Sciatic nerve (tissue), 2 donors: ENCODE results near the gene FEZ2. TPM values are rescaled to one million over a fixed set of nuclear protein-coding genes. Genes with fewer than 3 reads are reported as not detected.

ENCODE experiments used
- ATAC-seq: fragments of 200-7000 bp; cut with Tn5 transposase; one replicate; pipeline ENCODE4 v1.9.1; 2020; ENCODE audit warnings: mild to moderate bottlenecking, moderate library complexity
- DNase-seq: peaks from one replicate; pipeline ENCODE4 v3.0.0-alpha.2; 2020; ENCODE audit warnings: low spot score
- intact Hi-C: fragments of 100-400 bp; cut with DNase I; formaldehyde crosslinking; loops from one replicate; pipeline ENCODE4 v1.14.2; 2022
- total RNA-seq: library from RNA; stranded (reverse); fragmentation: NEBNext Ultra II Directional; extraction: Animal tissue kit (Norgen Biotek cat#: 25700); gene quantifications from one replicate; pipeline ENCODE4 v1.2.1, GENCODE V29; 2021
- donor health status: DM: no; HTN: no; CAD: no.
- donor health status: DM: no; HTN: no; CAD: no.

FEZ2 gene
- total RNA-seq, 1 donor from 2014 or later: 89.8 TPM

- ATAC-seq: no peak
- no peak for DNase-seq
- intact Hi-C loops: no loop called here
These were observed 30.1 kb downstream of the FEZ2 start for GRCh38 chr2:36567711-36568408.

DNA sequence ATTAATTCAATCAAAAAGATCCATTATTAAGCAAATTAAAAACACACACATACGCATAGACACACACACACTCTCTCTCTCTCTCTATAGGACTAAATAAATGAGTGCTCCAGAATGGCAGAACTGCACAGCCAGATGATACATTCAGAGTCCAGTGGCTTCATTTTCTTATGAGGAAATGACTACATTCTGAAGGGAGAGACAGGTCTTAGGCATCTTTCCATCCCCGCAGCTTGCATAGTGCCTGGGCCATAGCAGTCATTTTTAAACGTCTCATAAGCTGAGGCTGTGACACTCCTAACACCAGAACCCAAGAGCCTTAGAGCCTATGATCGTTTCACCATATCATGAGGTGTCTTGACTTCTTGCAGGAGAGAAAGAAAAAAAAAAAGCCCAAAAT lies 31.1 kb downstream of the FEZ2 start:
- no peak for DNase-seq
- intact Hi-C loops: no loop called here
- no peak for ATAC-seq

DNA sequence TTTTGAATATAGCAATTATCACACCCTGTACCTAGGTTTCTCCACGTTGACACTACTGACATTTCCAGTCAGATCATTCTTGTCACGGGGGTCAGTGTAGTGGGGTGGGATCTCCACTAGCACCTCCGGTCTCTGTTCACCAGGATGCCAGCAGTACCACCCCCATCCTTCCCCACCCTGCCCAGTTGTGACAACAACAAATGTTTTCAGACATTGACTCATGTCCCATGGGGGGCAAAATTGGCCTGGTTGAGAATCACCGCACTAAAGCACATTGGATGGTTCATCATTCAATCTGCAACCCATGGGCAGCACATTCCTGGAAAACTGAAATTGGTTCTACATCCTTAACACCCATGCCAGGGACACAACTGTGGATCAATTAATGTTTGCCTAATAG lies 32.3 kb downstream of the FEZ2 start:
- ATAC-seq: no peak
- no peak for DNase-seq
- intact Hi-C loops: no loop called here

- ATAC-seq: no peak
- intact Hi-C loops: no loop called here
These were observed 33.5 kb downstream of the FEZ2 start for GRCh38 chr2:36564377-36564930.

GRCh38 chr2:36562973-36563532 lies 34.9 kb downstream of the FEZ2 start:
- ATAC-seq: peak; percentile 32
- no peak for DNase-seq
- intact Hi-C loops: no loop called here

More at GRCh38 chr2:36564377-36564930, 33.5 kb downstream of the FEZ2 start:
- no peak for DNase-seq

GRCh38 chr2:36562240-36562639 lies 35.7 kb downstream of the FEZ2 start:
- DNase-seq (no peak), ATAC-seq (no peak)
- intact Hi-C loops: no loop called here

DNA sequence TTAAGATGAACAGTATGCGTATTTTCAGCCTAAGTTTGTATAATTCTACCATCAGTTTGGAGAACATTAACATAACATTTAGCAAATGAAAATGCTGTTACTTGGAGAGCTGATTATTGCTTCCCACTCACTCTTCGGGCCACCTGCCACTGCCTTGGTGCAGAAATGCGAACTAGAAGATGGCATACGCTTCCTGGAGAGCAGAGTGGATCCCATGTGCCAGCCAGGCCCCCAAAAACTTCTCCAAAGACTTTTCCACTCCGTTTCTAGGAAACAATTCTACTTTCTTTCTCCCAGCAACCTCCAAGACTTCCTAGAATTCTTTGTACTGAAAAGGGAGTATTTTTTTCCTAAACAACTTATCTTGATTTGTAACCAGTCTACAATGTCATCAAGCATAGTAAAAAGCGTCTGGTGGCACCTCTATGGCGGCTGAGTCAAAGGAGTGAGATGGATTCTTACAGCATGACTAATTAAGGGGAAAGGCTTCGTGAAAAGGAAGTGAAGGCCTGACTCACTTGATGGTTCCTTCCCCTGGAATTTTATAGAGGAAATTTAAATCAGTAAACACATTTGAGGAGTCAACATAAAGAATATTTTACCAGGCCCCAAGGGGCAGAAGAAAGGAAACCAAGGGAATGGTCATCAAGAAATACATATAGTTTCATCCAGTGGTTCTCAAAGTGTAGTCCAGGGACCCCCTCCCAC lies 36.6 kb downstream of the FEZ2 start:
- DNase-seq: no peak
- no peak for ATAC-seq
- intact Hi-C loops: no loop called here

- intact Hi-C loops: no loop called here
- no peak for DNase-seq
- ATAC-seq: no peak
These were observed 37.2 kb downstream of the FEZ2 start for GRCh38 chr2:36560726-36561125.

DNA sequence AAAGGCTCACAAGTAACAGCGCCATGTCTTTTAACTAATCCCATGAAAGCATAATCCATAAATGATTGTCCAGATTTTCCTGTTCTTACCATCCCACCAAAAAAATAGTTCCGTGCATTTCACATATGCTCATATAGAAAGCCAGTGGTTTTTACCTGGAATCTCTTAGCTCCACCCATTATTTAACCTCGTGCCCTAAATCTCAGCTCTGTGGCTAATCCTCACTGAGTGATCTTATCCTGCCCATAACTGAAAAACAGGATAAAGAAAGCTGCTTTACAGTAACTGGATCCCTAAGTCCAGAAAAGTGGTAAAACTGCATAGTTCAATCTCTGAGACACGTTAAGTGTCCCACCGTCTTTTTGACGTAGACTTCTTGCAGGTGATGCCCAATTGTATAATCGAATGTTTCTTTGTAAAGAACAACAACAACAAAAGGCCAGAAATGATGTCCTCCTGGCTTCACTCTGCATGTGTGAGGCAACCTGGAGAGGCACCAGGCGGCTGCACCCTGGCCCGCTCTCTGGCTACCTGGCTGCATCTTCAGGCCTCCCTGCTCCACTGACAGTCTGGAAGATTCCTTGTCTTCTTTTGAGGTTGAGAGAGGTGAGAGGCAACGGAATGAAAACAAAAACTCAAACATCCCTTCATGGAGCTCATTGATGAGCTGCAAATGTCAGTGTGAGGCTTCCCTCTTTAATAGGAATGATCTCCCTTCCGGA lies 38.6 kb downstream of the FEZ2 start:
- intact Hi-C loops: no loop called here
- ATAC-seq (no peak), DNase-seq (no peak)

- ATAC-seq: no peak
- intact Hi-C loops: no loop called here
These were observed 41.1 kb downstream of the FEZ2 start for GRCh38 chr2:36556842-36557241.

GRCh38 chr2:36555789-36556188 lies 42.2 kb downstream of the FEZ2 start:
- DNase-seq: no peak
- ATAC-seq: no peak
- intact Hi-C loops: no loop called here

More at GRCh38 chr2:36556842-36557241, 41.1 kb downstream of the FEZ2 start:
- no peak for DNase-seq

GRCh38 chr2:36554531-36554930 lies 43.4 kb downstream of the FEZ2 start:
- ATAC-seq: no peak
- DNase-seq: no peak
- intact Hi-C loops: no loop called here

- ATAC-seq (peak; percentile 44), DNase-seq (no peak)
- intact Hi-C loops: no loop called here
These were observed 44.3 kb downstream of the FEZ2 start for GRCh38 chr2:36553683-36554082.

DNA sequence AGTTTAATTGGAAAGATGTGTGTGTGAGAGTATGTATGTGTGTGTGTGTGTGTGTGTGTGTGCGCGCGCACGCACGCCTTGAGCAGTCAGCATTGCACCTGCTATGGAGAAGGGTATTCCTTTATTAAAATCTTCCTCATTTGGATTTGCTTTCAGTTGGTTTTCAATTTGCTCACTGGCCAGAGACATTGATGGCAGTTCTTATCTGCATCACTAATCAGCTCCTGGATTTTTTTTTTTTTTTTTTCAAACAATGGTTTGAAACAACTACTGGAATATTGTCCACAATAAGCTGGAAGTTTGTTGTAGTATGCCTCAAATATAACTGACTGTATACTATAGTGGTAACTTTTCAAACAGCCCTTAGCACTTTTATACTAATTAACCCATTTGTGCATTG lies 48.0 kb downstream of the FEZ2 start:
- DNase-seq (no peak), ATAC-seq (no peak)
- intact Hi-C loops: no loop called here

GRCh38 chr2:36549165-36549574 lies 48.8 kb downstream of the FEZ2 start:
- intact Hi-C loops: no loop called here
- ATAC-seq (no peak), DNase-seq (no peak)

DNA sequence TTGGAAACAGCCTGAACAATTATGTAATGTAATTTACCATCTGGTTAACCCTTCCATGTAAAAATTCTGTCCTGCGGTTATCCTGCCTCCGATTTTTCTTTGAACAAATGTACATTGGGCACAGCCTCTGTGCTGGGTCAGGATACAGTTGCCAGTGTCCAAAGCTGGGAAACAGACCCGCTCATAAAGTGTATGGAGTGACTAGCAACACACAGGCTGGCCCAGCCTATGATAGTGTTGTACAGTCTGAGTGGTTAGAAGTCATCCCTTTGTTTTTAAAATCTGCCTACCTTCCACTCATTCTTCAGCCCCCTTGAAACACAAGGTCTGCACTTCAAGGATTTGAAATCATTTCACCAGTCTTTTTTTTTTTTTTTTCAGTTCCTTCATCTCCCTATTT lies 50.1 kb downstream of the FEZ2 start:
- DNase-seq: no peak
- intact Hi-C loops: no loop called here
- ATAC-seq: peak; percentile 38

DNA sequence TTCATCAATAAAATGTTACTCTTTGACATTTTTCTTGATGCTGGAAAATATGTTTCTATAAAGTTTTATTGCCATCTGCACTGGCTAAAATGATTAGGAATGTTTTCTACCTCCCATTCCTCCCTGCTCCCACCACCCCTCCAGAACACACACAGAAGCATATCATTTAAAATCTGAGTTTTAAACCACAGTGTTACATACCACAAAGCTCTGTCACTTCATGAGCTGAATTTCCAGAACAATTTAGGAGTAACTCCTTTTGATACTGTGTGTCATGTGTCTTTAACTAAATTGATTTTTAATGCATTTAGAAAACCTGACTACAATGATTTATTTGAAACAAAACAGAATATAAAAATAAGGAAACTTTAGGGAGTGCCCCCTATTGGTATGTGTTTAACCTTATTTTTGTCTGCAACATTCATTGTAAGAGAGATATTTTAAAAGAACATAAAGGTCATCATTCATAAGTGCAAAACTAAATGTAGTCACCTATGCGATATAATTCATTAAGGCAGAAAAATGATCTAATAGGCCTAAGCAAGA lies 52.0 kb downstream of the FEZ2 start:
- intact Hi-C loops: no loop called here
- DNase-seq (no peak), ATAC-seq (no peak)

- ATAC-seq (no peak), DNase-seq (no peak)
- intact Hi-C loops: no loop called here
These were observed 53.2 kb downstream of the FEZ2 start for GRCh38 chr2:36544638-36545338.
